Measurements from ENCODE around the gene IL18BP.

The IL18BP gene

GRCh38 chr11:72036687-72037086 is 38.0 kb downstream of the IL18BP start:
- ChIA-PET CTCF (interaction anchor here (1.7 to 2.4 kb wide), 2 partner anchors 12 to 54 kb away, joined by 8 to 13 read pairs; no protein-coding TSS in a partner anchor), POLR2A (no interaction called here)
- Histone ChIP-seq H3K4me3 (ENCODE audit: low read depth, low read length) (no peak overlapping the region), H3K36me3 (ENCODE audit: control insufficient read depth in 2 of 2, insufficient read depth in 1 of 2, low read length in 2 of 2) (peaks cover 7 to 27% of the 10 kb centered on the region in 2 experiments; a peak in 2 of 3 replicates), H3K9me3 (ENCODE audit: control insufficient read depth, insufficient read depth, low read depth, low read length) (no peaks in the 10 kb centered on the region), H3K4me1 (ENCODE audit: control insufficient read depth, insufficient read depth, low read length) (peaks cover 20% of the 10 kb centered on the region), H3K27ac (ENCODE audit: extremely low read depth, low read depth, low read length) (no peak overlapping the region)
- no peak for TF ChIP-seq WT1 (tag by site-specific recombination; IDR thresholded peaks at IDR 0.05)
- no peak for TF ChIP-seq ZBTB11 (tag by site-specific recombination; conservative IDR thresholded peaks at IDR 0.05; ENCODE audit: low read depth)
- TF ChIP-seq ZNF214 (tag by site-specific recombination; IDR thresholded peaks at IDR 0.05; ENCODE audit: borderline replicate concordance), result no peak
- TF ChIP-seq ZSCAN18 (tag by site-specific recombination; IDR thresholded peaks at IDR 0.05), result no peak
- no peak for TF ChIP-seq ZNF391 (tag by site-specific recombination; IDR thresholded peaks at IDR 0.05; ENCODE audit: borderline replicate concordance, low read depth)
- no peak for TF ChIP-seq ZNF548 (tag by site-specific recombination; IDR thresholded peaks at IDR 0.05)
- TF ChIP-seq ZNF837 (tag by site-specific recombination; IDR thresholded peaks at IDR 0.05), result no peak
- TF ChIP-seq ZNF398 (tag by site-specific recombination; IDR thresholded peaks at IDR 0.05), result no peak
- no peak for TF ChIP-seq ZNF792 (tag by site-specific recombination; IDR thresholded peaks at IDR 0.05)
- no peak for TF ChIP-seq ZNF629 (tag by site-specific recombination; IDR thresholded peaks at IDR 0.05)
- no peak for TF ChIP-seq ZNF600 (tag by site-specific recombination; IDR thresholded peaks at IDR 0.05)
- TF ChIP-seq ZNF335 (tag by site-specific recombination; conservative IDR thresholded peaks at IDR 0.05), result no peak
- no peak for TF ChIP-seq ZNF26 (tag by site-specific recombination; IDR thresholded peaks at IDR 0.05)
- TF ChIP-seq GLIS1 (tag by site-specific recombination; IDR thresholded peaks at IDR 0.05), result no peak
- TF ChIP-seq ZNF175 (tag by site-specific recombination; IDR thresholded peaks at IDR 0.05), result no peak
- no peak for TF ChIP-seq ZFP69B (tag by site-specific recombination; IDR thresholded peaks at IDR 0.05)
- no peak for TF ChIP-seq BCL6B (tag by site-specific recombination; IDR thresholded peaks at IDR 0.05)
